ENCODE measurements around the gene FRYL.
"Not testable (repeated sequence)": the region's sequence is repeated elsewhere in the genome, so short reads cannot be mapped to it uniquely, and the experiment has no call there.

Gene FRYL

DNA sequence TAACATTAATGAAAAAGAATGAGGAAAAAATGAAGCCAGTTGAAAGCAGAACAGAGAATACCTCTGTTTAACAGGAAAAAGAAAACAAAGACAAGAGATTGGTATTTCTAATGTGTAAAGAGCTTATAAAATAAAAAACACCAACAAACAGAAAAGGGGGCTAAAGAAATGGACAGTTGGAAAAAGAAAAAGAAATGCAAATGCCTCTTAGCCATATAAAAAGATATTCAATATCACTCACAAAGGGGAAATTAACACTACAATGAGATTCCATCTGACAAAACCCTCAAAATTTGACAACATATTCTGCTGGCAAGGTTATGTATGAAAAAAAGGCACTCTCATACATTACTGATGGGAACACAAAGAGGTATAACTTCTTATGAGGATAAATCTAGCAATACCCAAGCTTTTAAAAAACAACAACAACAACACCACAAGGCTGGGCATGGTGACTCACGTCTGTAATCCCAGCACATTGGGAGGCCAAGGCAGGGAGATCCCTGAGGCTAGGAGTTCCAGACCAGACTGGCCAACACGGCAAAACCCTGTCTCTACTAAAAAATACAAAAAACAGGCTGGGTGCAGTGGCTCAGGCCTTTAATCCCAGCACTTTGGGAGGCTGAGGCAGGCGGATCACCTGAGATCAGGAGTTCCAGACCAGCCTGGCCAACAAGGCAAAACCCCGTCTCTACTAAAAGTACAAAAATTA is 75.8 kb downstream of the FRYL start:
- no peak overlapping the region for H3K27ac Mint-ChIP-seq

DNA sequence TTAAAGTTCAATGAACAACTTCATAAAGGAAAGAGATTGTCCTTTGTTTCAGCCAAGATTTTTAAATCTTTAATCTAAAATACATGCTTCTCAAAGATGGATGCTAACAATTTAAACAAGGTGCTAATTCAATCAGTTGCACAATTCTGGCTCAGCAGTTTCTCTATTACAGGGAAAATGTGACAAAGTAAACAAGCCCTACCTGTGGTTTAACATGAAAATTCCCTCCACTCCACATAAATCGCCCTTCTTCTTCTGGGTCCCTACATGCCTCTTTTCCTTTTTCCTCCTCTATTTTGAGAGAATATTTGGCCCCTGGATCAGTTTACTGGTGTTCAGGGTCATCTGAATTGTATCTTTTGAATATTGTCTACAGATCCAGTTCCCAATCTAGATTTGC is 80.6 kb downstream of the FRYL start:
- ATAC-seq: no peak
- Mint-ChIP-seq H3K4me3 (no peak overlapping the region), H3K9me3 (peaks cover 3% of the 10 kb centered on the region), H3K4me1 (peaks cover 61% of the 10 kb centered on the region), H3K27me3 (no peaks in the 10 kb centered on the region), H3K36me3 (peaks cover 36% of the 10 kb centered on the region), H3K27ac (no peak overlapping the region)

More for the DNA sequence above, 75.8 kb downstream of the FRYL start:
- H3K36me3 Mint-ChIP-seq: peaks cover 31% of the 10 kb centered on the region
- H3K27me3 Mint-ChIP-seq: no peaks in the 10 kb centered on the region
- no peak overlapping the region for H3K4me3 Mint-ChIP-seq
- H3K9me3 Mint-ChIP-seq: peaks cover 2% of the 10 kb centered on the region
- ATAC-seq: no peak
- peaks cover 26% of the 10 kb centered on the region for H3K4me1 Mint-ChIP-seq

DNA sequence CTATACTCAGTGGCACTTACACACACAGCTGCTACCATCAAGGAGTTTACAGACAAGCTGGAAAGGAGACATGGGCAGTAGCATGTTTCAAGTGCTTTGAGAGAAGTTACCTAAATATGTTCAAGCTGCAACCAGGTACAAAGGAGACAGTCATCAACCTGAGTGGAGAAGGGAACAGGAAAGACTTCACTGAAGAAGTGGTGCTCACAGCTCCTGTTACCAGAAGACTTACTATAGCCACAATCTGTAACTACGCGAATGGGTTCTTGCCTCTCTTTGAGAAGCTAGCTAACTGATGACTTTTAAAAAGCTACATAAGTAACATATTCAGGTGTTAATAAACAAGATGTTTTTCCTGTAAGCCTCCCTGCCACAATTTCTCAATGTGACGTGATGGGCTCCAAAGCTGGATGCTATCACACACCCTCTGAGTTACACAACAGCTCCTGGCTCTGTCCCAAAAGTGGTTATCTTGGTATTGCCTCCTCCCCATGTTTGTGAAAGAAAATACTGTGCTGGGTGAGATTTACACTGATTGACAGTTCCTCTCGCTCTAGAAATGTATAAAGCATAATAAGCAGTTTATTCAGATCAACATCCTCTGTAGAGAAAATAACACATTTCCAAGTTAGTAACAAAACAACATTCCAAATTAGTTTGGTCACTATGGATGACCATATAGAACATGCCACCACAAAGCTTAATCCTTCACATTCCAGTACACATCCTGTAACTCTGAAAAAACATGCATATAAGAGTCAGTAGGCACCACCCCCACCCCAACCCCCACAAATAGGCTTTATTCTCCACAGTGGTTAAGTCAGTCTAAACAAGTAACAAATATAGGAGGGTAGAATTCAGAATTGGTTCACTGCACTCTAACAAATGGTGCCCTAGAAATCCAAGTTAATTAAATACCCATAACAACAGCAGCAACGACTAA is 81.8 kb downstream of the FRYL start:
- Mint-ChIP-seq H3K4me1 (peaks cover 51% of the 10 kb centered on the region), H3K9me3 (peaks cover 3% of the 10 kb centered on the region), H3K4me3 (no peak overlapping the region), H3K27ac (no peak overlapping the region), H3K27me3 (no peaks in the 10 kb centered on the region), H3K36me3 (peaks cover 36% of the 10 kb centered on the region)
- no peak for ATAC-seq

DNA sequence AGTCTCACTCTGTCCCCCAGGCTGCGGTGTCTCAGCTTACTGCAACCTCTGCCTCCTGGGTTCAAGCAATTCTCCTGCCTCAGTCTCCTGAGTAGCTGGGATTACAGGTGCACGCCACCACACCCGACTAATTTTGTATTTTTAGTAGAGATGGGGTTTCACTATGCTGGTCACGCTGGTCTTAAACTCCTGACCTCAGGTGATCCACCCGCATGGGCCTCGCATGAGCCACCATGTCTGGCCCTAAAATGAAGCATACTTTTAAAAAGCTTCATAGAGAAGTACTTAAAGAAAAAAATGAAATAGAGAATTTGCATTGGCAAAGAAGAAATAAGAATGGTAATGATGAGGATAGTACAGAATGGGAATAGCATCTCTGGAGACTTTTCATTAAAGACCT is 82.6 kb downstream of the FRYL start:
- Mint-ChIP-seq H3K4me1 (peaks cover 54% of the 10 kb centered on the region), H3K36me3 (peaks cover 31% of the 10 kb centered on the region)
- not testable (repeated sequence) for H3K27ac Mint-ChIP-seq, H3K9me3 Mint-ChIP-seq, H3K27me3 Mint-ChIP-seq, ATAC-seq, H3K4me3 Mint-ChIP-seq

DNA sequence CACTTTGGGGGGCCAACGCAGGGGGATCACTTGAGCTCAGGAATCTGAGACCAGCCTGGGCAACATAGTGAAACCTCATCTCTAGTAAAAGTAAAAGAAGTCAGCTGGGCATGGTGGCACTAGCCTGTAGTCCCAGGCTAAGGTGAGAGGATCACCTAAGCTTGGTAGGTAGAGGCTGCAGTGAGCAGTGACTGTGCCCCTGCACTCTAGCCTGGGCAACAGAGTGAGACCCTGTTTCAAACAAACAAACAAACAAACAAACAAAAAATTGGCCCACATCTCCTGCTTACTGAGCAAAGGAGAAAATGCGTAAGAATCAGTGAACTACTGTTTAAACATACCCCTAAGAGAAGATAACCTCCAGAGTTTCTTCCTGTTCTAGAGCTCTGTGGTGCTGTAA is 85.3 kb downstream of the FRYL start:
- Mint-ChIP-seq H3K36me3 (peaks cover 24% of the 10 kb centered on the region), H3K9me3 (peaks cover 3% of the 10 kb centered on the region), H3K4me3 (no peak overlapping the region), H3K27me3 (no peaks in the 10 kb centered on the region), H3K4me1 (peaks cover 57% of the 10 kb centered on the region), H3K27ac (no peak overlapping the region)
- no peak for ATAC-seq

DNA sequence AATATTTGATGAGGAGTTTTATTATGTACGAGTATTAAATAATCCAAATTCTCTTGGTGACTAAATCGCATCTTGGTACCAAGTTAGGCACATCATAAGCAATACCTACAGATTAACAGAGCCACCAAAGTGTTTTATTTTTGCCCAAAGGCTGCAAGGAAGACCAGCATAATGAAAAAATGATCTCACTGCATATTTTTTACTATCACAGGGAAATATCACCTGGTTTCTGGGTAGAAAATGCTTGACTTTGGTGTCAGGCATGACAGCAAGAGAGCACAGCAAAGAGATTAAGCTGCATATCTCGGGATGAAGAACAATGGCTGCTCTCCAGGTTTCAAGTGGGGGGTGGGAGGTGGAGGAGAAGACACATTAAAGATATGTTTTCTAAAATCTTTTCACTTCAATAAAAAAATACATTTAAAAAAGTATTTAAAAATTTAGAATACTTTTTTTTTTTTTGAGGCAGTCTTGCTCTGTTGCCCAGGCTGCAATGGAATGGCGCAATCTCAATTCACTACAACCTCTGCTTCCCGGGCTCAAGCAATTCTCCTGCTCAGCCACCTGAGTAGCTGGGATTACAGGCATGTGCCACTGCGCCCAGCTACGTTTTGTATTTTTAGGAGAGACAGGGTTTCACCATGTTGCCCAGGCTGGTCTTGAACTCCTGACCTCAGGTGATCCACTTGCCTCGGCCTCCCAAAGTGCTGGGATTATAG is 86.1 kb downstream of the FRYL start:
- H3K4me1 Mint-ChIP-seq: peaks cover 49% of the 10 kb centered on the region
- no peak for ATAC-seq
- H3K27me3 Mint-ChIP-seq: no peaks in the 10 kb centered on the region
- no peak overlapping the region for H3K27ac Mint-ChIP-seq
- H3K9me3 Mint-ChIP-seq: peaks cover 3% of the 10 kb centered on the region
- H3K4me3 Mint-ChIP-seq: no peak overlapping the region
- peaks cover 24% of the 10 kb centered on the region for H3K36me3 Mint-ChIP-seq

DNA sequence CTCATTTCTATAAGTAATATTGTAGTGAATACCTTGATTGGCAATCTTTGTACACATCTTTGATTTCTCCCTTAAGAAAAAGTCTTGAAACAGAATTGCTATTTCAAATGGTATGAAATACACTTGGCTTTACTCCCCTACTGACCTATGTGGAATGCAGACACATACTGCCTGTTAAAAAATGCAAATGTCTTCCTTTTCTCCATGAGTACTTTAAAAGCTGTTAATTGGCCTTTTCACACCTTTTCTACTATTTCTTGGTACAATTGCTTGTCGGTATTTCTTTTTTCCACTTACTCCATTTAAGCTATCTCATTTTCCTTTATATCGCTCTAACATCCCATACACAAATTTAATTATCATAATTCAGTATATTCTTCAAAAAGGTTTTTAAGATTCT is 87.2 kb downstream of the FRYL start:
- peaks cover 45% of the 10 kb centered on the region for H3K4me1 Mint-ChIP-seq

DNA sequence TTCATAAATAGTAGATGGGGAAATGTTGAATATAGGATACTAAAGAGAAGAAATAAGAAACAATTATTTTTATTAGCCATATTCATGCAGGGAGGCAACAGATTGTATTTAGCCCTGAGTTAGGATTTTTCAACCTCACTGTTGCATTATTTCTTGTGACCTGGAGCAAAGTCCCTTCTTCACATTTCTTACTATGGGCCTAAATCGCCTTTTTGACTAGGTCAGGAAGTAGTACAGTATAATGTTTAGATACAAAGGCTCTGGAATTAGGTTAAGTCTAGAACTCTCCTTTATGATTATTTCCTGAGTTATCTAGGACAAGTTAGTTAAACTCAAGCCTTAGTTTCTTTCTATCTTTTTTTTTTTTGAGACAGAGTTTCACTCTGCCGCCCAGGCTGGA is 88.0 kb downstream of the FRYL start:
- Mint-ChIP-seq H3K36me3 (peaks cover 11% of the 10 kb centered on the region), H3K9me3 (peaks cover 3% of the 10 kb centered on the region), H3K27me3 (no peaks in the 10 kb centered on the region), H3K4me1 (peaks cover 39% of the 10 kb centered on the region), H3K27ac (no peak overlapping the region), H3K4me3 (no peak overlapping the region)
- ATAC-seq: no peak

More for the DNA sequence above, 87.2 kb downstream of the FRYL start:
- H3K4me3 Mint-ChIP-seq: no peak overlapping the region
- no peak overlapping the region for H3K27ac Mint-ChIP-seq
- peaks cover 3% of the 10 kb centered on the region for H3K9me3 Mint-ChIP-seq
- ATAC-seq: no peak
- H3K27me3 Mint-ChIP-seq: no peaks in the 10 kb centered on the region
- H3K36me3 Mint-ChIP-seq: peaks cover 17% of the 10 kb centered on the region

DNA sequence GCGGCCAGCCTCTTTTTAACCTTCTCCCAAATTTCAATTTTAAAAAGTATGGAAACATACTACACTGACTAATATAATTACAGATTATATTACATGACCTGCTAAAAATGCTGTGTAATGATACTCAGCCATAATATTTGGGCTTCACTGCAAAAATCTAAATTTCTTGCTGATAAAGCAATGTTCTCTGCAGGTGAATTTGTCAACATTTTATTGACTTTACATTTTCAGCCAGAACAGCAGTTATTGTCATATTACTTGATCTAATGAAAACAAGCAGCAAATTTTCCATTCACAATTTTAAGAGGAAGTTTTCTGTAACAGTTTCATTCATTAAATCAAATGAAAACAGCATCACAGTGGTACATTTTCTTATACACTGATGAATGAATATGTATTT is 91.1 kb downstream of the FRYL start:
- Mint-ChIP-seq H3K4me3 (no peak overlapping the region), H3K36me3 (peaks cover under 1% of the 10 kb centered on the region), H3K27me3 (no peaks in the 10 kb centered on the region), H3K27ac (no peak overlapping the region), H3K4me1 (peaks cover 41% of the 10 kb centered on the region), H3K9me3 (no peaks in the 10 kb centered on the region)
- ATAC-seq: no peak

DNA sequence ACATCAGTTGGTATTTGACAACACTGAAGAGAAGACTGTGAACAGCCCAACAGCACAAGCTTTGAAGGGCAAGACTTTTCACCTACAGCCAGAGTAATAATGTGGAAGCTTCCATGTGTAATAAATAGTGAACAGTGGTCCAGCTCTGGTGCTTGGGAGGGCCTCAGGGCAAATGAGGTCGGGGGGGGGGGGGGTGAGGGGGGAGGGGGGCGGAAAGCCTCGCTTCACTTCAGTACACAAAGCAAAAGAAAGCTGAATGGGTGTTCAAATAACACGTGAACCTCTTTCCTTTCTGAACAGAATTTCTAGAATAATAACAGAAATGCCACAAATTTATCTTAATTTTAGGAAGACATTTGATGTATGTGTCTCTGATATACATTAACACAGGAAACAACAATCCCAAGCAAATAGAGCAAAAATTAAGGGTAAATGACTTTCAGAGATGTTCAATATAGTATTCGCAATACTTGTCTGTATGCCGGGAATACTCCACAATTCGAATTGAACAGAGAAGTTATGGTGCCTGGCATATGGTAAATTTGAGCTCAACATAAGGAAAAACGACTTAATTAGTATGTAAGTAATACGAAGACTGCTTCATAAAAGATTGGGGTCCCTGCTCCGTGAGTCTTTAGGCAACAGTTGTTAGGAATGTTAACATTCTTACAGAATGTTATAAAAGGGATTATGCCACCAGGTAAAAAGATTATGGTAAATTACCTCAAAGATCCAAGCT is 92.6 kb downstream of the FRYL start:
- H3K36me3 Mint-ChIP-seq: peaks cover 11% of the 10 kb centered on the region
- no peak overlapping the region for H3K4me3 Mint-ChIP-seq
- no peak for ATAC-seq
- H3K27me3 Mint-ChIP-seq: no peaks in the 10 kb centered on the region
- no peaks in the 10 kb centered on the region for H3K9me3 Mint-ChIP-seq
- H3K27ac Mint-ChIP-seq: no peak overlapping the region
- H3K4me1 Mint-ChIP-seq: peaks cover 45% of the 10 kb centered on the region

DNA sequence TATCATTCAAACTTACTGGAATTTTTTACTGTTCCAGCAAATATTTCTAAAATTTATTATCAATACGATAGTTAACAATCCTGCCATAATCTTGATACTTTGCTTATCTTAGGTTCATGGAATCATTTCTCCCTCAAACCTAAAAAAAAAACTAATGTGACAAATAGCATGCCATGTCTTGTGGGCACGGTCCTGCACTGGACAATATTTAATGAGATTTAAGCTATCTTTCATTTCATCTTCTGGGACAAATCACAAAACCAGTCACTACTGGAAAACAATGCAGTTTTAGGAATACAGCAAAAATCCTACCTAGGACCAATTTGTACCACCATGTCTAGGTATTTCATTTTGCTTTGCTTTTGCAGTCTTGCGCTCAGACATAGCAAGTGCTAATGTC is 93.7 kb downstream of the FRYL start:
- H3K4me1 Mint-ChIP-seq: peaks cover 53% of the 10 kb centered on the region
- H3K27ac Mint-ChIP-seq: no peak overlapping the region
- no peaks in the 10 kb centered on the region for H3K9me3 Mint-ChIP-seq
- no peak for ATAC-seq
- no peak overlapping the region for H3K4me3 Mint-ChIP-seq
- no peaks in the 10 kb centered on the region for H3K27me3 Mint-ChIP-seq
- H3K36me3 Mint-ChIP-seq: peaks cover 11% of the 10 kb centered on the region

DNA sequence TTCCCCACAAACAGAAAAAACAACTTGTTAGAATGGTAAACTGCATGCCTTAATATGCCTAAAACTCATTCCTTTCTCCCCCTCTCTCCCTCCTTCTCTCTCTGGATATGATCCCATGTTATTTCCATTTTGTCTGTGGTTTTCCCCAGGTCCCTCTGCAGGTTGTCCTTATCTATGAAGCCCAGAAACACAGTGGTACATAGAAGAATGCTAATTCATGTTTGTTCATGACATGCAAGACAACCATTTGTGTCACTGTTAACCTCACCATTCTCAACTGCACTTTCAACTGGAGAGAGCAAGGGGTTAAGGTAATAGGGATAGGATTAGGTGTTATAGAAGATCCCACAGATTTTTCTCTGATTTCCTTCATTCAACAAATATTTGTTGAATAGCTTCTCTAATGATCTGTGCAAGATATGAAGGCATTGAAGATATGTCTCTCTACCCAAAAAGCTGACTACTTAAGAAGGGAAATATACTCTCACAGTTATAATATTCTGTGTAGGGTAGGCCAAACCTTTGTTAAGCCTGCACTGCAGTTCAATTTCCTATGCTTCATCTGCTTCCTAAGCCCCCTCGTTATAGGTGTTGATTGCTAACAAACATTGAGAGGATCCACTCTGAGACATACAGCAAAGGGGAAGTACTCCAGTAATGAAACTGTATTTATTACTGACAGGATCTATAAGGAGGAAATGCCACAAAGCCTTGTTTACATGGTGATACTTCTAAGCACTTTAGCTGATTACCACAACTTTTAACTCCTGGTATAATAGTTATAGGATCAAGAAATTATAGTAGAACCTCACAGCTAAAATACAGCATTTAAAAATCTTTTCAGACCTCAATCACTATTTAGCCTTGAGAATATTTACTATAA is 96.1 kb downstream of the FRYL start:
- peaks cover 11% of the 10 kb centered on the region for H3K36me3 Mint-ChIP-seq
- peak; percentile 83 for ATAC-seq

DNA sequence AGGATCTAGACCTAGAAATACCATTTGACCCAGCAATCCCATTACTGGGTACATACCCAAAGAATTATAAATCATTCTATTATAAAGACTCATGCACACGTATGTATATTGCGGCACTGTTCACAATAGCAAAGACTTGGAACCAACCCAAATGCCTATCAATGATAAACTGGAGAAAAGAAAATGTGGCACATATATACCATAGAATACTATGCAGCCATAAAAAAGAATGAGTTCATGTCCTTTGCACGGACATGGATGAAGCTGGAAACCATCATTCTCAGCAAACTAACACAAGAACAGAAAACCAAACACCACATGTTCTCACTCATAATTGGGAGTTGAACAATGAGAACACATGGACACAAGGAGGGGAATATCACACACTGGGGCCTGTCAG is 97.2 kb downstream of the FRYL start:
- H3K9me3 Mint-ChIP-seq, H3K27me3 Mint-ChIP-seq, H3K27ac Mint-ChIP-seq, H3K4me3 Mint-ChIP-seq, ATAC-seq: not testable (repeated sequence)
- Mint-ChIP-seq H3K36me3 (peaks cover 11% of the 10 kb centered on the region), H3K4me1 (peaks cover 38% of the 10 kb centered on the region)

More for the DNA sequence above, 96.1 kb downstream of the FRYL start:
- no peaks in the 10 kb centered on the region for H3K9me3 Mint-ChIP-seq
- no peak overlapping the region for H3K4me3 Mint-ChIP-seq
- peak overlapping the region; percentile 8 for H3K27ac Mint-ChIP-seq
- H3K4me1 Mint-ChIP-seq: peaks cover 42% of the 10 kb centered on the region
- no peaks in the 10 kb centered on the region for H3K27me3 Mint-ChIP-seq

DNA sequence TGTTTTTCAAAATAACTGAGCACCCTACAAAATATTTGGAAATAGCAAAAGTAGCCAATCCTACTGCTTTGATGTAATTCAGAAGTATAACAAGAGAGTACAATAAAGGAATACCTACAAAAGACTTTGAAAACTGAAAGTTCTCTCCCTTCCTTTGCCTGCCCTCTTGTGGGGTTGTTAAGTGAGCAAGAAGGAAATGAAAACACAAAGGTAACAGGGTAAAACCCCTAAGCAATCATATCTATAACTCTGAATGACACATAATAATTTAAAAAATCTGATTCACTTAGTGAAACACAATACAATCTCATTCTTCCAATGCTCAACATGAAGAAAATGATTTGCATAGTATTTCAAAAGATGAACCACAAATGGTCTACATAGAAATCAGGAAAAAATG is 98.2 kb downstream of the FRYL start:
- Mint-ChIP-seq H3K9me3 (no peaks in the 10 kb centered on the region), H3K4me1 (peaks cover 35% of the 10 kb centered on the region), H3K27me3 (no peaks in the 10 kb centered on the region), H3K36me3 (peaks cover 11% of the 10 kb centered on the region), H3K4me3 (no peak overlapping the region), H3K27ac (peak overlapping the region; percentile 33)
- peak; percentile 77 for ATAC-seq
